ENCODE results near the gene TERT. TPM values are rescaled to one million over a fixed set of nuclear protein-coding genes. Genes with fewer than 3 reads are reported as not detected.

Gene TERT
- total and polyA plus RNA-seq, 2 of the 8 experiments (the other 6 are each of a cell fraction or from before 2014, with no cell fraction given) = 13.1 to 23.1 TPM

- H3K9me3 ChIP-seq (ENCODE audit: insufficient read depth in 2 of 2, low read depth in 1 of 2, low read length in 1 of 2) = peaks cover 9 to 11% of the 10 kb centered on the region in 2 experiments; a peak in 2 of 4 replicates
- POLR2A ChIA-PET (ENCODE audit: partially characterized antibody) = interaction anchor here (1.1 kb wide), 1 partner anchor 275 kb away, joined by 3 read pairs; no protein-coding TSS in a partner anchor
- CTCF ChIA-PET (ENCODE audit: partially characterized antibody) = interaction anchor here (0.6 to 0.9 kb wide), 2 partner anchors 59 to 154 kb away, joined by 3 read pairs; no protein-coding TSS in a partner anchor
- no peak for TF ChIP-seq YY1 (IDR thresholded peaks at IDR 0.05; ENCODE audit: low read depth, low read length)
- TF ChIP-seq BCL11A (IDR thresholded peaks at IDR 0.05; ENCODE audit: low read depth in 2 of 2, low read length in 2 of 2) = no peak
- no peak for TF ChIP-seq MAX (IDR thresholded peaks at IDR 0.05)
- no peak for TF ChIP-seq GABPA (IDR thresholded peaks at IDR 0.05; ENCODE audit: borderline replicate concordance, insufficient read depth, low read length)
- TF ChIP-seq MAFK (IDR thresholded peaks at IDR 0.05; ENCODE audit: low read depth, low read length) = no peak
- no peak for TF ChIP-seq NANOG (IDR thresholded peaks at IDR 0.05; ENCODE audit: insufficient read depth, low read depth, low read length, poor library complexity, severe bottlenecking)
- TF ChIP-seq SRF (IDR thresholded peaks at IDR 0.05; ENCODE audit: low read depth, low read length) = no peak
- no peak for TF ChIP-seq ATF3 (IDR thresholded peaks at IDR 0.05; ENCODE audit: insufficient read depth, low read depth, low read length)
- no peak for TF ChIP-seq PHF8 (conservative IDR thresholded peaks at IDR 0.05; ENCODE audit: low read depth, low read length)
Observed at GRCh38 chr5:1232780-1233179, 62.1 kb downstream of the TERT start.

More at GRCh38 chr5:1232780-1233179, 62.1 kb downstream of the TERT start:
- Histone ChIP-seq H3K27me3 (replicated peaks in 1 of 4; ENCODE audit: control insufficient read depth in 3 of 4, extremely low read depth in 1 of 4, insufficient read depth in 3 of 4, low read length in 3 of 4) (no peaks in the 10 kb centered on the region), H3K4ac (replicated peaks; ENCODE audit: insufficient read length, low read depth, low read length) (no peak overlapping the region), H2BK120ac (replicated peaks; ENCODE audit: low read depth, low read length) (no peak overlapping the region), H3K4me3 (ENCODE audit: extremely low read depth in 1 of 4, insufficient read depth in 2 of 4, low read depth in 3 of 4, low read length in 4 of 4) (no peak overlapping the region), H3K18ac (ENCODE audit: extremely low read depth, low read length) (no peak overlapping the region), H2BK12ac (ENCODE audit: low read depth, low read length) (no peak overlapping the region), H3K56ac (replicated peaks; ENCODE audit: insufficient read length, low read depth, low read length) (no peak overlapping the region), H4K5ac (ENCODE audit: insufficient read length, low read depth, low read length) (no peak overlapping the region), H3K79me1 (ENCODE audit: low read depth, low read length) (no peaks in the 10 kb centered on the region), H3K23me2 (ENCODE audit: low read depth, low read length) (no peaks in the 10 kb centered on the region), H4K8ac (ENCODE audit: extremely low read depth, insufficient read depth, low read length) (no peak overlapping the region), H3K36me3 (ENCODE audit: control insufficient read depth in 2 of 4, insufficient read depth in 4 of 4, low read length in 3 of 4) (no peaks in the 10 kb centered on the region), H2AFZ (ENCODE audit: low read length) (no peak overlapping the region), H2BK20ac (ENCODE audit: low read length) (no peak overlapping the region), H3K9ac (replicated peaks in 1 of 4; ENCODE audit: extremely low read depth in 1 of 4, low read depth in 3 of 4, low read length in 3 of 4) (no peak overlapping the region), H3K4me1 (replicated peaks in 1 of 4; ENCODE audit: control insufficient read depth in 3 of 4, insufficient read depth in 4 of 4, low read length in 3 of 4) (peaks cover 0 to 5% (median 1%) of the 10 kb centered on the region in 4 experiments; a peak in 2 of 7 replicates), H3K4me2 (ENCODE audit: insufficient read depth in 1 of 2, low read depth in 2 of 2, low read length in 2 of 2) (no peak overlapping the region), H2BK15ac (ENCODE audit: low read length) (no peak overlapping the region), H4K20me1 (replicated peaks in 1 of 2; ENCODE audit: control insufficient read depth in 1 of 2, insufficient read depth in 2 of 2, low read length in 2 of 2) (peaks cover 0 to 2% of the 10 kb centered on the region in 2 experiments), H2BK5ac (ENCODE audit: low read depth, low read length) (no peak overlapping the region), H2AK5ac (ENCODE audit: low read depth, low read length) (no peak overlapping the region), H3K79me2 (ENCODE audit: control insufficient read depth in 1 of 2, insufficient read depth in 2 of 2, low read length in 2 of 2) (no peaks in the 10 kb centered on the region), H4K91ac (replicated peaks; ENCODE audit: insufficient read length, low read length) (no peak overlapping the region), H3K27ac (ENCODE audit: low read depth, low read length) (no peak overlapping the region), H3K14ac (ENCODE audit: insufficient read length) (no peak overlapping the region), H3K23ac (ENCODE audit: insufficient read length) (no peak overlapping the region)
- no peak for DNase-seq (ENCODE audit: low read depth in 1 of 2, low spot score in 2 of 2)
- WGBS, 2 experiments (ENCODE audit: extremely low coverage in 1 of 2, insufficient coverage in 1 of 2, insufficient read length in 1 of 2, insufficient replicate concordance in 2 of 2, low coverage in 1 of 2, low lambda C conversion rate in 2 of 2, missing lambda C conversion rate in 1 of 2) = 94% methylated on average over 23 of the region's 25 CpGs; no CpG with 5 or more reads in 1 of the 2 experiments
- no peak for FAIRE-seq
